Neural cell (in vitro differentiated cells): Measurements from ENCODE around the gene CAST. TPM values are rescaled to one million over a fixed set of nuclear protein-coding genes. Genes with fewer than 3 reads are reported as not detected.

Experiments used
- H2AFZ ChIP-seq: fragments of 200-600, 300-800 bp; sonication (generic), shearing (Covaris generic); 2 replicates; pipeline ENCODE4 v1.6.0; 2014; ENCODE audit warnings: low read depth, mild to moderate bottlenecking, antibody characterized with exemption, low read length, moderate library complexity
- H3F3A ChIP-seq: fragments of 200-600 bp; shearing (Covaris generic); 2 replicates; pipeline ENCODE4 v1.6.1; 2016; ENCODE audit warnings: mild to moderate bottlenecking, moderate library complexity, mixed read lengths, antibody characterized with exemption, low read length; ENCODE audit not compliant: insufficient read depth, poor library complexity, severe bottlenecking
- H3K27ac ChIP-seq: fragments of 200-600, 300-800 bp; sonication (generic), shearing (Covaris generic); 2 replicates; pipeline ENCODE4 v1.5.1; 2014; ENCODE audit warnings: mild to moderate bottlenecking, low read length, moderate library complexity
- H3K27me3 ChIP-seq: fragments of 300-800, 200-600 bp; sonication (generic), shearing (Covaris generic); 2 replicates; pipeline ENCODE4 v1.6.0; 2014; ENCODE audit warnings: mild to moderate bottlenecking, low read depth, low read length, moderate library complexity; ENCODE audit not compliant: insufficient read depth
- H3K36me3 ChIP-seq: fragments of 300-800, 200-600 bp; sonication (generic), shearing (Covaris generic); 2 replicates; pipeline ENCODE4 v1.5.1; 2014; ENCODE audit warnings: mild to moderate bottlenecking, antibody characterized with exemption, low read length, moderate library complexity; ENCODE audit not compliant: insufficient read depth
- H3K4me2 ChIP-seq: fragments of 300-800, 200-600 bp; sonication (generic), shearing (Covaris generic); 2 replicates; pipeline ENCODE4 v1.6.0; 2014; ENCODE audit warnings: mild to moderate bottlenecking, low read length
- H3K4me3 ChIP-seq: fragments of 300-800, 200-600 bp; sonication (generic), shearing (Covaris generic); 2 replicates; pipeline ENCODE4 v1.5.1; 2014; ENCODE audit warnings: mild to moderate bottlenecking, low read length, moderate library complexity
- H3K79me2 ChIP-seq: fragments of 200-600 bp; shearing (Covaris generic); replicated peaks from 2 replicates; pipeline ENCODE4 v1.6.0; 2014; ENCODE audit warnings: mild to moderate bottlenecking, low read length, moderate library complexity; ENCODE audit not compliant: insufficient read depth
- H3K9ac ChIP-seq: fragments of 300-800, 200-600 bp; sonication (generic), shearing (Covaris generic); 2 replicates; pipeline ENCODE4 v1.6.1; 2016; ENCODE audit warnings: mild to moderate bottlenecking, low read length, mixed read lengths
- H3K9me2 ChIP-seq: fragments of 200-600 bp; shearing (Covaris generic); 2 replicates; pipeline ENCODE4 v1.6.1; 2016; ENCODE audit warnings: mild to moderate bottlenecking, low read length, mixed read lengths; ENCODE audit not compliant: insufficient read depth
- H3K9me3 ChIP-seq: fragments of 200-600, 300-800 bp; sonication (generic), shearing (Covaris generic); 2 replicates; pipeline ENCODE4 v1.6.1; 2016; ENCODE audit warnings: mild to moderate bottlenecking, mixed run types, low read length, moderate library complexity, mixed read lengths
- H4K20me1 ChIP-seq: fragments of 200-600 bp; shearing (Covaris generic); 2 replicates; pipeline ENCODE4 v1.6.1; 2016; ENCODE audit warnings: mild to moderate bottlenecking, mixed run types; ENCODE audit not compliant: insufficient read depth
- EP300 ChIP-seq: fragments of 450-650 bp; conservative IDR thresholded peaks from 2 replicates; pipeline ENCODE4 v1.6.1; 2014; ENCODE audit warnings: antibody characterized with exemption, mild to moderate bottlenecking, moderate library complexity; ENCODE audit not compliant: poor library complexity, severe bottlenecking
- EZH2 ChIP-seq: fragments of 200-600, 300-800 bp; shearing (Covaris generic), sonication (generic); IDR thresholded peaks from 2 replicates; pipeline ENCODE4 v1.6.1; 2014; ENCODE audit warnings: antibody characterized with exemption, low read length, borderline replicate concordance, mild to moderate bottlenecking; ENCODE audit not compliant: insufficient read depth, poor library complexity, severe bottlenecking
- MXI1 ChIP-seq: fragments of 450-650 bp; conservative IDR thresholded peaks from 2 replicates; pipeline ENCODE4 v1.6.1; 2014; ENCODE audit warnings: antibody characterized with exemption, mild to moderate bottlenecking; ENCODE audit not compliant: poor library complexity, severe bottlenecking
- POLR2AphosphoS5 ChIP-seq: IDR thresholded peaks from 2 replicates; pipeline ENCODE4 v1.6.1; 2012
- RAD21 ChIP-seq: fragments of 450-650 bp; conservative IDR thresholded peaks from 2 replicates; pipeline ENCODE4 v1.6.1; 2014; ENCODE audit warnings: antibody characterized with exemption, mild to moderate bottlenecking, moderate library complexity
- SMC3 ChIP-seq: fragments of 450-650 bp; conservative IDR thresholded peaks from 2 replicates; pipeline ENCODE4 v1.6.1; 2014; ENCODE audit warnings: antibody characterized with exemption, mild to moderate bottlenecking, moderate library complexity; ENCODE audit not compliant: poor library complexity
- TAF1 ChIP-seq: IDR thresholded peaks from 2 replicates; pipeline ENCODE4 v1.6.1; 2012; ENCODE audit warnings: low read depth
- polyA plus RNA-seq: library from polyadenylated mRNA; depleted of rRNA; stranded (reverse); fragments of >200 nt; gene quantifications from 2 replicates; pipeline ENCODE4 v1.2.3, GENCODE V29; 2014
- TF ChIP-seq, protein P1 (sequence below): IDR thresholded peaks from 2 replicates; pipeline ENCODE4 v1.6.1; 2012; ENCODE audit warnings: borderline replicate concordance
- TF ChIP-seq, protein P2 (sequence below): fragments of 450-650 bp; IDR thresholded peaks from 2 replicates; pipeline ENCODE4 v1.5.1; 2014; ENCODE audit warnings: antibody characterized with exemption, mild to moderate bottlenecking, moderate library complexity; ENCODE audit not compliant: poor library complexity, severe bottlenecking

CAST gene
- polyA plus RNA-seq, 1 donor from 2014 or later, result 8.4 TPM

DNA sequence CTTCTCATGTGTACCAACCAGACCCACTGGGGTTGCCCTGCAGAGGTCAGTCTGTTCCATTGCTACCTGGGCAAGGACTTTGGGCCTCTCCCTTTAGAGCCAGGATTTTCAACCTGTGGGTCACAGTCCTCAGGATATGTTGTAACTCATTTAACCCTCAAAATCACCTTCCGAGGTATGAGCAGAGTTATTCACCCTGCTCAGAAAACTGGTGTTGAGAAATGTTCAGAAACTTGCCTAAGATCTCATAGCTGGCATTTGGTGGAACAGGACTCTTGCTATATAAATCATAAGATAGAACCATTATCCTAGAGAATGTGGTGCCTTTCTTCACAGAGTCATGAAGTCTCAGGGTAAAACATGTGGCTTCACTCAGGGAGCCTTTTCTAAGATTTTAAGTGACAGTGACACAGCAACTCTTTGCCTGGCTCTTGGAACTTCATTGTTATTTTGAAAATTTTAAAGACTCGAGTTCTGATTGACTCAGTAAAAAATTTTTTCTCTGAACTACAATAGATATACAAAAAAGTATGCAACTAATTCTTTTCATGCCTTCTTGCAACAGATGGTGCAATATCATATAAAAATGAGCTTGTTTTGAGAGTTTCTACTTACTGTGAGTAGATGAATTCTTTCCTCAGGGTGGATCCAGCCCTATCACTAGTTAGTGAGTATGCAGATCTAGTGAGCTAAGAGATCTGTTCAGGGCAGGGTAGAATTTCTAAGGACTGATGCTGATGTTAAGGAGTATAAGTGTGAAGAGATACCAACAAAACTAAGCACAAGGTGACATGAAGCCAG, 29.5 kb downstream of the CAST start:
- Histone ChIP-seq H3K9me3 (no peaks in the 10 kb centered on the region), H3K27ac (no peak overlapping the region), H3K4me3 (no peak overlapping the region), H4K20me1 (no peaks in the 10 kb centered on the region), H3K9me2 (no peaks in the 10 kb centered on the region), H3K9ac (no peak overlapping the region), H3K4me2 (no peak overlapping the region), H3K79me2 (no peaks in the 10 kb centered on the region), H3F3A (no peaks in the 10 kb centered on the region), H3K27me3 (no peaks in the 10 kb centered on the region), H3K36me3 (no peaks in the 10 kb centered on the region), H2AFZ (no peak overlapping the region)
- TF ChIP-seq TAF1, result no peak
- no peak for TF ChIP-seq POLR2AphosphoS5
- no peak for TF ChIP-seq RAD21
- no peak for TF ChIP-seq MXI1
- no peak for TF ChIP-seq SMC3
- no peak for TF ChIP-seq EZH2
- no peak for TF ChIP-seq EP300
- TF ChIP-seq, protein P1, sequence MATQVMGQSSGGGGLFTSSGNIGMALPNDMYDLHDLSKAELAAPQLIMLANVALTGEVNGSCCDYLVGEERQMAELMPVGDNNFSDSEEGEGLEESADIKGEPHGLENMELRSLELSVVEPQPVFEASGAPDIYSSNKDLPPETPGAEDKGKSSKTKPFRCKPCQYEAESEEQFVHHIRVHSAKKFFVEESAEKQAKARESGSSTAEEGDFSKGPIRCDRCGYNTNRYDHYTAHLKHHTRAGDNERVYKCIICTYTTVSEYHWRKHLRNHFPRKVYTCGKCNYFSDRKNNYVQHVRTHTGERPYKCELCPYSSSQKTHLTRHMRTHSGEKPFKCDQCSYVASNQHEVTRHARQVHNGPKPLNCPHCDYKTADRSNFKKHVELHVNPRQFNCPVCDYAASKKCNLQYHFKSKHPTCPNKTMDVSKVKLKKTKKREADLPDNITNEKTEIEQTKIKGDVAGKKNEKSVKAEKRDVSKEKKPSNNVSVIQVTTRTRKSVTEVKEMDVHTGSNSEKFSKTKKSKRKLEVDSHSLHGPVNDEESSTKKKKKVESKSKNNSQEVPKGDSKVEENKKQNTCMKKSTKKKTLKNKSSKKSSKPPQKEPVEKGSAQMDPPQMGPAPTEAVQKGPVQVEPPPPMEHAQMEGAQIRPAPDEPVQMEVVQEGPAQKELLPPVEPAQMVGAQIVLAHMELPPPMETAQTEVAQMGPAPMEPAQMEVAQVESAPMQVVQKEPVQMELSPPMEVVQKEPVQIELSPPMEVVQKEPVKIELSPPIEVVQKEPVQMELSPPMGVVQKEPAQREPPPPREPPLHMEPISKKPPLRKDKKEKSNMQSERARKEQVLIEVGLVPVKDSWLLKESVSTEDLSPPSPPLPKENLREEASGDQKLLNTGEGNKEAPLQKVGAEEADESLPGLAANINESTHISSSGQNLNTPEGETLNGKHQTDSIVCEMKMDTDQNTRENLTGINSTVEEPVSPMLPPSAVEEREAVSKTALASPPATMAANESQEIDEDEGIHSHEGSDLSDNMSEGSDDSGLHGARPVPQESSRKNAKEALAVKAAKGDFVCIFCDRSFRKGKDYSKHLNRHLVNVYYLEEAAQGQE, result no peak
- TF ChIP-seq, protein P2, sequence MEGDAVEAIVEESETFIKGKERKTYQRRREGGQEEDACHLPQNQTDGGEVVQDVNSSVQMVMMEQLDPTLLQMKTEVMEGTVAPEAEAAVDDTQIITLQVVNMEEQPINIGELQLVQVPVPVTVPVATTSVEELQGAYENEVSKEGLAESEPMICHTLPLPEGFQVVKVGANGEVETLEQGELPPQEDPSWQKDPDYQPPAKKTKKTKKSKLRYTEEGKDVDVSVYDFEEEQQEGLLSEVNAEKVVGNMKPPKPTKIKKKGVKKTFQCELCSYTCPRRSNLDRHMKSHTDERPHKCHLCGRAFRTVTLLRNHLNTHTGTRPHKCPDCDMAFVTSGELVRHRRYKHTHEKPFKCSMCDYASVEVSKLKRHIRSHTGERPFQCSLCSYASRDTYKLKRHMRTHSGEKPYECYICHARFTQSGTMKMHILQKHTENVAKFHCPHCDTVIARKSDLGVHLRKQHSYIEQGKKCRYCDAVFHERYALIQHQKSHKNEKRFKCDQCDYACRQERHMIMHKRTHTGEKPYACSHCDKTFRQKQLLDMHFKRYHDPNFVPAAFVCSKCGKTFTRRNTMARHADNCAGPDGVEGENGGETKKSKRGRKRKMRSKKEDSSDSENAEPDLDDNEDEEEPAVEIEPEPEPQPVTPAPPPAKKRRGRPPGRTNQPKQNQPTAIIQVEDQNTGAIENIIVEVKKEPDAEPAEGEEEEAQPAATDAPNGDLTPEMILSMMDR, result no peak

- Histone ChIP-seq H3K9ac (no peak overlapping the region), H2AFZ (no peak overlapping the region), H3F3A (no peaks in the 10 kb centered on the region), H3K27ac (no peak overlapping the region), H3K4me3 (no peak overlapping the region), H3K4me2 (no peak overlapping the region), H3K36me3 (no peaks in the 10 kb centered on the region), H3K9me3 (no peaks in the 10 kb centered on the region), H4K20me1 (no peaks in the 10 kb centered on the region), H3K27me3 (no peaks in the 10 kb centered on the region), H3K79me2 (no peaks in the 10 kb centered on the region), H3K9me2 (no peaks in the 10 kb centered on the region)
- TF ChIP-seq POLR2AphosphoS5 (no peak), TAF1 (no peak), RAD21 (no peak)
- TF ChIP-seq, protein P1, result no peak
Observed at GRCh38 chr5:96692441-96692840, 30.3 kb downstream of the CAST start.
